Natural killer cell (primary cell): ENCODE measurements around the gene COQ3. TPM values are rescaled to one million over a fixed set of nuclear protein-coding genes. Genes with fewer than 3 reads are reported as not detected.
A peak's percentile ranks its signal among the peaks of the same experiment; 100 is the strongest.

Experiments
- ATAC-seq, 3 donors: fragments of 150-1000 bp in 2 of 3; fragments of 200-7000 bp in 1 of 3; cut with Tn5 transposase; 1 replicate in 1 of 3; 2 replicates in 2 of 3; pipeline ENCODE4 v1.10.0; 2021; ENCODE audit warnings: mild to moderate bottlenecking in 2 of 3, moderate library complexity in 2 of 3
- DNase-seq, 2 donors: peaks; one replicate each; pipeline versions ENCODE4 v3.0.0 to v3.0.0-alpha.2; 2013 to 2021; ENCODE audit warnings: mixed read lengths in 1 of 2
- H3K27ac ChIP-seq: one replicate; pipeline ENCODE4 v1.5.1; 2013; ENCODE audit warnings: mild to moderate bottlenecking, low read length
- H3K27me3 ChIP-seq: one replicate; pipeline ENCODE4 v1.6.1; 2013; ENCODE audit warnings: low read length; ENCODE audit not compliant: control insufficient read depth, insufficient read depth
- H3K36me3 ChIP-seq: one replicate; pipeline ENCODE4 v1.6.1; 2013; ENCODE audit warnings: low read length; ENCODE audit not compliant: control insufficient read depth, insufficient read depth
- H3K4me1 ChIP-seq: one replicate; pipeline ENCODE4 v1.6.1; 2013; ENCODE audit warnings: low read length; ENCODE audit not compliant: control insufficient read depth, insufficient read depth
- H3K4me3 ChIP-seq: one replicate; pipeline ENCODE4 v1.5.1; 2013; ENCODE audit warnings: low read length
- H3K9me3 ChIP-seq: one replicate; pipeline ENCODE4 v1.6.1; 2013; ENCODE audit warnings: low read length; ENCODE audit not compliant: control insufficient read depth, insufficient read depth
- H3K27ac Mint-ChIP-seq, 2 donors: one replicate each; pipeline ENCODE4 v1.8.0; 2022; ENCODE audit warnings: mild to moderate bottlenecking in 2 of 2, mixed read lengths in 2 of 2, moderate library complexity in 1 of 2
- H3K27me3 Mint-ChIP-seq, 2 donors: one replicate each; pipeline ENCODE4 v1.8.0; 2022; ENCODE audit warnings: low read depth in 2 of 2, mixed read lengths in 2 of 2
- H3K36me3 Mint-ChIP-seq: one replicate; pipeline ENCODE4 v1.8.0; 2022; ENCODE audit warnings: mixed read lengths
- H3K4me1 Mint-ChIP-seq, 2 donors: one replicate each; pipeline ENCODE4 v1.8.0; 2022; ENCODE audit warnings: mixed read lengths in 2 of 2
- H3K4me3 Mint-ChIP-seq: one replicate; pipeline ENCODE4 v1.8.0; 2022; ENCODE audit warnings: mild to moderate bottlenecking, moderate library complexity, mixed read lengths
- H3K9me3 Mint-ChIP-seq, 2 donors: one replicate each; pipeline ENCODE4 v1.8.0; 2022; ENCODE audit warnings: mixed read lengths in 2 of 2
- CTCF ChIP-seq: fragments of 200-600 bp; IDR thresholded peaks from one replicate; pipeline ENCODE4 v1.8.0; 2022; ENCODE audit warnings: antibody characterized with exemption
- WGBS: methylation state at CpG from one replicate; pipeline ENCODE4 v1.1.7; 2013; ENCODE audit warnings: missing lambda C conversion rate; ENCODE audit not compliant: insufficient coverage; 5-methylcytosine and 5-hydroxymethylcytosine counted together
- intact Hi-C: fragments of 100-400 bp; cut with micrococcal nuclease; formaldehyde crosslinking; loops from one replicate; pipeline ENCODE4 v1.14.2; 2022
- total RNA-seq, 4 donors: library from RNA; stranded (reverse); fragments of 120-200 nt in 1 of 4; gene quantifications; one replicate each; pipeline versions ENCODE4 v1.2.3 to v1.2.4, GENCODE V29; 2013 to 2022

The COQ3 gene
- total RNA-seq, 3 donors from 2014 or later (not counting 1 experiment from before 2014, with no cell fraction given): 2.5 to 3.7 (median 2.6) TPM

- peak; percentile 40 to 58 (median 46) for ATAC-seq
- peak; percentile 22 for TF ChIP-seq CTCF
- Mint-ChIP-seq H3K9me3 (no peaks in the 10 kb centered on the region), H3K4me1 (peaks cover 55 to 58% of the 10 kb centered on the region in 2 donors), H3K36me3 (peaks cover 7% of the 10 kb centered on the region), H3K27me3 (no peaks in the 10 kb centered on the region), H3K4me3 (peak overlapping the region; percentile 100), H3K27ac (peak overlapping the region; percentile 96 to 99)
- H3K4me1 ChIP-seq: peaks cover 17% of the 10 kb centered on the region
- WGBS: 4% methylated on average over 29 of the region's 29 CpGs
- H3K27ac ChIP-seq: peak overlapping the region; percentile 99
- DNase-seq: peak; percentile 56 to 78
- H3K27me3 ChIP-seq: no peaks in the 10 kb centered on the region
- intact Hi-C loops: loop anchor here (1.0 to 2.0 kb wide), 2 partner anchors 95 to 143 kb away; partner anchors contain the start of gene CCNC
- peak overlapping the region; percentile 89 for H3K4me3 ChIP-seq
- peaks cover 3% of the 10 kb centered on the region for H3K36me3 ChIP-seq
- no peaks in the 10 kb centered on the region for H3K9me3 ChIP-seq
Measured at GRCh38 chr6:99425647-99426450, 31.9 kb upstream of the COQ3 start.

- DNase-seq (peak; percentile 79 to 98), ATAC-seq (peak; percentile 77 to 93 (median 85))
- Histone ChIP-seq H3K27me3 (no peaks in the 10 kb centered on the region), H3K9me3 (no peaks in the 10 kb centered on the region), H3K27ac (peak within 1 kb of the TSS; percentile 99), H3K4me1 (peaks cover 17% of the 10 kb centered on the region), H3K4me3 (peak within 1 kb of the TSS; percentile 89), H3K36me3 (peaks cover 3% of the 10 kb centered on the region)
- H3K27me3 Mint-ChIP-seq: no peaks in the 10 kb centered on the region
- H3K4me3 Mint-ChIP-seq: peak within 1 kb of the TSS; percentile 100
- no peak for TF ChIP-seq CTCF
- H3K36me3 Mint-ChIP-seq: peaks cover 7% of the 10 kb centered on the region
- H3K9me3 Mint-ChIP-seq: no peaks in the 10 kb centered on the region
- under 1% methylated on average over 53 of the region's 53 CpGs for WGBS
- peak within 1 kb of the TSS; percentile 96 to 99 for H3K27ac Mint-ChIP-seq
- intact Hi-C loops: loop anchor here (1.0 to 2.0 kb wide), 2 partner anchors 96 to 144 kb away; partner anchors contain the start of gene CCNC
- H3K4me1 Mint-ChIP-seq: peaks cover 63 to 66% of the 10 kb centered on the region in 2 donors
Measured at GRCh38 chr6:99424761-99425646, 31.0 kb upstream of the COQ3 start, which contains the start of gene PNISR. PNISR (minus strand) TSS chr6:99425308; CDS start chr6:99414659, 10,649 bp downstream.

GRCh38 chr6:99424022-99424421, 30.0 kb upstream of the COQ3 start:
- no peaks in the 10 kb centered on the region for H3K9me3 Mint-ChIP-seq
- peak overlapping the region; percentile 99 for H3K27ac ChIP-seq
- H3K36me3 Mint-ChIP-seq: peaks cover 7% of the 10 kb centered on the region
- DNase-seq: no peak
- H3K27me3 ChIP-seq: no peaks in the 10 kb centered on the region
- intact Hi-C loops: loop anchor here (2.0 kb wide), 1 partner anchor 145 kb away; the partner anchor contains the start of gene CCNC
- TF ChIP-seq CTCF: no peak
- H3K27me3 Mint-ChIP-seq: no peaks in the 10 kb centered on the region
- no peaks in the 10 kb centered on the region for H3K9me3 ChIP-seq
- peak overlapping the region; percentile 89 for H3K4me3 ChIP-seq
- WGBS: 79% methylated on average over 2 of the region's 5 CpGs
- H3K4me3 Mint-ChIP-seq: peak overlapping the region; percentile 100
- H3K27ac Mint-ChIP-seq: peak overlapping the region; percentile 96 to 99
- H3K4me1 ChIP-seq: peaks cover 19% of the 10 kb centered on the region
- no peak for ATAC-seq
- H3K4me1 Mint-ChIP-seq: peaks cover 64 to 68% of the 10 kb centered on the region in 2 donors
- peaks cover 3% of the 10 kb centered on the region for H3K36me3 ChIP-seq
